Left ventricle myocardium superior (tissue), 1 donor: ENCODE results near the gene B3GNT5. TPM values are rescaled to one million over a fixed set of nuclear protein-coding genes. Genes with fewer than 3 reads are reported as not detected.
"Not testable (repeated sequence)": the region's sequence is repeated elsewhere in the genome, so short reads cannot be mapped to it uniquely, and the experiment has no call there.

Source experiments
- ATAC-seq: fragments of 200-7000 bp; cut with Tn5 transposase; one replicate; pipeline ENCODE4 v1.9.1; 2020; ENCODE audit warnings: mild to moderate bottlenecking, moderate library complexity
- DNase-seq: peaks from one replicate; pipeline ENCODE4 v3.0.0-alpha.2; 2020
- intact Hi-C: fragments of 100-400 bp; cut with micrococcal nuclease; formaldehyde crosslinking; loops from one replicate; pipeline ENCODE4 v1.11.0; 2022
- total RNA-seq: library from RNA; stranded (reverse); fragmentation: NEBNext Ultra II Directional; extraction: Animal tissue kit (Norgen Biotek cat#: 25700); gene quantifications from one replicate; pipeline ENCODE4 v1.2.1, GENCODE V29; 2021
- donor health status: DM: no; HTN: yes; CAD: no; lungs with severe emphysema.

Gene B3GNT5
- total RNA-seq, 1 donor from 2014 or later = 2.1 TPM

- no peak for DNase-seq
- intact Hi-C loops = no loop called here
- ATAC-seq = no peak
Measured at GRCh38 chr3:183226333-183226890, 26.6 kb upstream of the B3GNT5 start.

- intact Hi-C loops = no loop called here
- ATAC-seq = no peak
- DNase-seq = no peak
Measured at GRCh38 chr3:183227586-183227985, 25.5 kb upstream of the B3GNT5 start.

GRCh38 chr3:183229178-183229577, 23.9 kb upstream of the B3GNT5 start:
- DNase-seq (no peak), ATAC-seq (no peak)
- intact Hi-C loops = no loop called here

- DNase-seq, intact Hi-C loops, ATAC-seq: not testable (repeated sequence)
Measured at GRCh38 chr3:183230251-183230650, 22.8 kb upstream of the B3GNT5 start.

GRCh38 chr3:183230826-183231225, 22.2 kb upstream of the B3GNT5 start:
- ATAC-seq (no peak), DNase-seq (no peak)
- intact Hi-C loops = no loop called here

- ATAC-seq = no peak
- intact Hi-C loops = no loop called here
- no peak for DNase-seq
Measured at GRCh38 chr3:183233966-183234365, 19.1 kb upstream of the B3GNT5 start.

GRCh38 chr3:183239046-183239445, 14.0 kb upstream of the B3GNT5 start:
- DNase-seq (no peak), ATAC-seq (no peak)
- intact Hi-C loops = no loop called here

- intact Hi-C loops = no loop called here
- ATAC-seq (no peak), DNase-seq (no peak)
Measured at GRCh38 chr3:183242431-183242830, 10.6 kb upstream of the B3GNT5 start.

- intact Hi-C loops = no loop called here
- peak; percentile 20 for ATAC-seq
- peak; percentile 53 for DNase-seq
Measured at GRCh38 chr3:183244219-183244618, 8.8 kb upstream of the B3GNT5 start.

GRCh38 chr3:183244981-183245476, 8.0 kb upstream of the B3GNT5 start:
- intact Hi-C loops = no loop called here
- no peak for DNase-seq
- no peak for ATAC-seq

GRCh38 chr3:183247011-183247589, 6.0 kb upstream of the B3GNT5 start:
- DNase-seq (no peak), ATAC-seq (peak; percentile 26)
- intact Hi-C loops = no loop called here

GRCh38 chr3:183249006-183249718, 3.9 kb upstream of the B3GNT5 start:
- no peak for ATAC-seq
- no peak for DNase-seq
- intact Hi-C loops = no loop called here

- ATAC-seq = no peak
- DNase-seq = no peak
- intact Hi-C loops = no loop called here
Measured at GRCh38 chr3:183252118-183252782, 803 bp upstream of the B3GNT5 start.

GRCh38 chr3:183253528-183254486, 754 bp downstream of the B3GNT5 start:
- ATAC-seq (peak; percentile 91), DNase-seq (peak; percentile 88)
- intact Hi-C loops = no loop called here

- no peak for DNase-seq
- ATAC-seq = peak; percentile 6
- intact Hi-C loops = no loop called here
Measured at GRCh38 chr3:183254487-183255347, 1.7 kb downstream of the B3GNT5 start.

- ATAC-seq = no peak
Measured at GRCh38 chr3:183255348-183255730, 2.3 kb downstream of the B3GNT5 start.

GRCh38 chr3:183259087-183259486, 6.0 kb downstream of the B3GNT5 start:
- intact Hi-C loops = no loop called here
- DNase-seq = no peak
- no peak for ATAC-seq

More at GRCh38 chr3:183255348-183255730, 2.3 kb downstream of the B3GNT5 start:
- no peak for DNase-seq
- intact Hi-C loops = no loop called here

- DNase-seq = no peak
- ATAC-seq = no peak
- intact Hi-C loops = no loop called here
Measured at GRCh38 chr3:183259621-183260020, 6.6 kb downstream of the B3GNT5 start.
